HG02885 (cell line): ENCODE results near the gene RSU1.
"Not testable (repeated sequence)": the region's sequence is repeated elsewhere in the genome, so short reads cannot be mapped to it uniquely, and the experiment has no call there.

Experiments
- ATAC-seq: cut with Tn5 transposase; IDR thresholded peaks from one replicate; pipeline ENCODE4 v1.9.1; 2021; ENCODE audit warnings: mild to moderate bottlenecking; ENCODE audit not compliant: unreplicated experiment, poor library complexity

RSU1 gene

DNA sequence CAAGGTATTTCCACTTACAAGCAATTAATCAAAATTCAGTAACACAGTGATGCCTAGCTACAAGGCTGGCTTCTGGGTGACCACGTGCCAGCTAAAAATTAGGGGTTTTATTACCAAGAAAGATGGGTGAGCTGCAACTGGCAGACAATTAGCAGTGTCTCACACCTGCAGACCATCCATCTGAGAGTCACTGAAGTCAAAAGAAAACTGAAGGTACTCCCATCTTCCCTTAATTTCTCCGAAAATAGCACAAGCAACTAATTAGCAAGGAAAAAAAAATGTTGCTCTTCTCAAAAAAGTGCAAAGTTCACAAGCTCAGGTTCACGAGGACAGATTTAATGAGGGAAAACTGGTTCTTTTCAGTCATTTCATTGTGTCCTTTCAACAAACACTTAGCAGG is 28.4 kb downstream of the RSU1 start:
- no peak for ATAC-seq

DNA sequence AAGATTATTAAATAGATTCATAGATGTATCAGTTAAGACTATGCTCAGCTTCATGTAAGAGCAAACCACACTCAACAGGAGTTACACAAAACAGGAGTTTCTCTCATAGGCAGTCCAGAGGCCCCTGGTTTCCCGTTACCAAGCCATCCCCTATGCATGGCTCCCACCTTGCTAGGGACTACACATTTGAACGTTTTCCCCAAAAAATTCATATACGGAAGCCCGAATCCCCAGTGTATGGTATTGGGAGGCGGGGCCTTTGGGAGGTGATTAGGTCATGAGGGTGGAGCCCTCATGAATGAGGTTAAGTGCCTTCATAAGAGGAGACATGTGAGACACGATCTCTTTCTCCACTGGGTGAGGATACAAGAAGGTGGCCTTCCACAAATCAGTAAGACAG is 29.1 kb downstream of the RSU1 start:
- ATAC-seq = peak; percentile 60

DNA sequence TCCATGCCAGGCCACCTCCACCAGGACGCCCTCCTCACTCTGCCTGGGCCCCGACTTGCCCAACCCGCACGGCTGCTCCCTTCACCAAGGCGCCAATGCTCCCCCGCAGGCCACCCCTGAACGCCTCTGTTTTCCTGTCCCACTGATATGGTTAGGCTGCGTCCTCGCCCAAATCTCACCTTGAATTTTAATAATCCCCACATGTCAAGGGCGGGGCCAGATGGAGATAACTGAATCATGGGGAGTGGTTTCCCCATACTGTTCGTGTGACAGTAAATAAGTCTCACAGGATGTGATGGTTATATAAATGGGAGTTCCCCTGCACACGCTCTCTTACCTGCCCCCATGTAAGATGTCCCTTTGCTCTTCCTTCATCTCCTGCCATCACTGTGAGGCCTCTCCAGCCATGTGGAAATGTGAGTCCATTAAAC is 29.8 kb downstream of the RSU1 start:
- peak; percentile 89 for ATAC-seq

DNA sequence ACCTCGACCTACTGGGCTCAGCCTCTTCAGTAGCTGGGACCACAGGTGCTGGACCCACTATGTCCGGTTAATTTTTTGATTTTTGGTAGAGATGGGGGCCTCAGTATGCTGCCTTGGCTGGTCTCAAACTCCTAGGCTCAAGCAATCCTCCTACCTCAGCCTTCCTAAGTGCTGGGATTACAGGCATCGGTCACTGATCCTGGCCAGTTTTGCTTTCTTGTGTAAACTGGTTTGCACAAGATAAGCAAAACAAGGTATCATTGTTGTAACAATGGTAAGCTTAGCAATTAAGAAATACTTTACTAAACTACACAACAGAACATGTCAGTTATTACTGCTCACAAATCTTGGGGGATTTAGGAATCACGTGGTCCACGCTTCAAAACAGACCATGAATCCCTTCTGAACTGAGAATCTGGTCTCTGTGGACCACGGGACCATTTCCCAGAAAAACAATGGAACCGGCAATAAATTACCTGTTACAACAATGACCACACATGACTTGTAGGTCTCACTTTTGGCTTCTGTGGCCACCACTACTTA is 36.8 kb downstream of the RSU1 start:
- ATAC-seq = no peak

DNA sequence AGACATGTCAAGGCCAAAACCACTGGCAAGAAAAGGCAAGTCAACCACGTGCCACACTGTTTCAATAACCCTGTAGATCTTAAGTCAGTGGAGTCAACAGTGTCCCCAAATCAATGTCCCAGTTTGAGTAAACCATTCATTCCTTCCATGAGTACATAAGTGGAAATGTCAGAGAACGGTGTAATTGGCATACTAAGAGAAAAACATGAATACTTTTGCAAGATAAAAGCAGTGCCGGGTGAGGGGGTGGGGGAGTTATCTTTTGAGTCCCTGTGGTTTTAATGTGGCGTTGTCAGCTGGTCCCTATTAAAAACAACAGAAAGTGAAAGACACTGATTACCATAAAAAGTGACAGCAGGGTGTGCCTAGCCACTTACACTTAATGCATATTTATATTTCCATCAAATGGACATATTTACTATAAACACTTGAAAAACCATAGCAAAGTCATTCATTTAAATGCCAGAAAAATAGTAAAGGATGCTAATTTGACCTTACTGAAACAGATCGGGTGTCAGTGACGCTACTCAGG is 37.8 kb downstream of the RSU1 start:
- peak; percentile 93 for ATAC-seq

DNA sequence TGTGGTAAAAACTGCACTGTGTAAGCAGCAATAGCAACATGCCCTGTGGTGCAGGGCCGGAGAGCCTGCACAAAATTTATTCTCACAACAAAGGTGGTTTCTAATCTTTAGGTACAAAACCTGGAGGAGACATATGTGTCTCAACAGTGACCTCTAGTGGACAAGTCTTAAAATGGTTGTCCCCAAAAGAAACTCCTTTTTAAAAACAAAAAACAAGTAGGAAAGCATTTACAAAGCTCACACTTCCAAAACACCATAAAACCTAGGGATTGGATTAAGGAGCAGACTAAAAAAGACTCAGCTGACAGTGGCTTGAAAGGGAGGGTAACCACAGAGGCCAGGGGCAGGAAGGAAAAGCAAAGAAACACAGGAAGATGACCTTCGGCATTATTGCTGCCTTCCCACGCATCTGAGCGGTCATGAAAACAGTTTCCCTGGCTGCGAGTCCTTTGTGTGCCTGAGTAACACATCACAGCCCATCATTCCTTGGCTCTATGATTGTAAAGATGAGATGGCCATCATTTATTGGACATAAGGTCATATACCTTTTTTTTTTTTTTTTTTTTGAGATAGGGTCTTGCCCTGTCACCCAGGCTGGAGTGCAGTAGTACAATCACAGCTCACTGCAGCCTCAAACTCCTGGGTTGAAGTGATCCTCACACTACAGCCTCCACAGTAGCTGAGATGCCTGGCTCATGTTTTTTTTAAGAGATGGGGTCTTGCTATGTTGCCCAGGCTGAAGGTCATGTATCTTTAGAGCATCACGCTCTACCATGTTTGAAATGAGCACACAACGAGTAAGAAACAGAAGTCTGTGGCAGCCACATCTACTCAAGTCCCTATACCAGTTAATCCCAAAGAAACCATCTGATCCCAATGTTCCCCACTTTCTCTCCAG is 39.5 kb downstream of the RSU1 start:
- ATAC-seq = peak; percentile 43

DNA sequence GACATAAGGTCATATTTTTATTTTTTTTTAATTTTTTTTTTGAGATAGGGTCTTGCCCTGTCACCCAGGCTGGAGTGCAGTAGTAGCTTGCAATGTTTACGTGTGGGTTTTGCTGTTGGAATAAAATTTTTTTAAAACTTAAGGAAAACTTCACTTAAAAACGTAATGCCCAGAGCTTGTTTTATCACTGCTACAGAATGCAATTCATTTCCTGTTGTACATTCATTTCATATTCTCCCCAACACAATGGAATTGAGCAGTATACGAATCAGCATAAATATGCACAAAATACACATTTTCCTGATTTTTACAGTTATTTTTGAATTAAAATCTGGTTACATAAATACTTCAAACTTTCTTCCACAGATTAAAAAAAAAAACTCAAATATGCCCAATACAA is 40.3 kb downstream of the RSU1 start:
- ATAC-seq = no peak

DNA sequence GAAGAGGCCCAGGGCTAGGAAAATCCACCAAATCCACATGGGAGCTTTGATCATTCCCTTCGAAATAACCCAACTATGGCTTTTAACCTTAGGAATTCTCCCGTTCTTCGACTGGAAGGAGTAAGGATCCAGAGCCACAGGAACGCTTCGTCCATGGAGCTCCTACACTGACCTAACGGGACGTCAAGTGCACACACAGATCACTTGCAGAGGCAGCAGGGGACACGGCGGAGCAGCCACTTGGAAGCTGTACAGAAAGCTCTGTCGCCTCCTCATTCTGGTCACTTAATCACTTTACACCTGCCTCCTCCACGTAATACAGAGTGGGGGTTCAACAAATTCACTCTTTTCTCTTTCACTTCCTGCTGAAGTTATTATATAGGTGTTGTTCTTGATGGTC is 43.9 kb downstream of the RSU1 start:
- ATAC-seq = no peak

DNA sequence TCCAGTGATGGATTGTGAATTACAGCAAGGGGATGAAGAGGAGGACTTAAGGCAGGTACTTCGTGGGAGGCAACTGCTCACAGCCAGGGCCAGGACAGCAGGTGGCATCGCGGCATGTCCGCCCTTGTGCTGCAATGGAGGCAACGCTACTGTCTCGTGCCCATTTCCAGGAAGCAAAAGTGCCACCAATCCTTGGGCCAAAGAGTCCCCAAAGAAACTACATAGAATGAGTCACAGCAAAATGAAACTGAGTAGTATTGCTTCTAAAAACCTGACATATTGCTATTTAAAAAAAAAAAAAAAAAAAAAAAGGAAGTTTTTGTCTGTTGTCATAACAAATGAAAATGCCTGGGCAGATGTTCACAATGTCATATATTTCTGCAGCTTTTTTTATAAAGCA is 46.6 kb downstream of the RSU1 start:
- peak; percentile 58 for ATAC-seq

DNA sequence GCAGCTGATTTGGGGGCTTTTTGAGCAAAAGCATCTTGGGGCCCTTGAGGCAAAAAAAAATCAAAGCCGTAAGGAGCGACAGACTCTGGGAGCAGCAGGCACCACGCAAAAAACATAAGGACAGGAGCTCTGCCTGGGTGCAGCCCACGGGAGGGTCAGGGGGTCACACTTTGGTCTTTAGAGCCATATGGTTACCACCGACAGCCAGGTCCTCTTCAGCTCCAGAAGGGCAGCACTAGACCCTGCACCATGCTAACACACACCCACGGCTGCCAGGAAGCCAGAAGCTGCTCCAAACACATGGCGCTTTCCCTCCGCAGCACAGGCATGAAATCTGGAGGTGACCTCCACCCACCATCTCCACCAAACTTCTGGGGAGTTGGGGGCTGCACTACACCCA is 47.1 kb downstream of the RSU1 start:
- ATAC-seq = no peak

DNA sequence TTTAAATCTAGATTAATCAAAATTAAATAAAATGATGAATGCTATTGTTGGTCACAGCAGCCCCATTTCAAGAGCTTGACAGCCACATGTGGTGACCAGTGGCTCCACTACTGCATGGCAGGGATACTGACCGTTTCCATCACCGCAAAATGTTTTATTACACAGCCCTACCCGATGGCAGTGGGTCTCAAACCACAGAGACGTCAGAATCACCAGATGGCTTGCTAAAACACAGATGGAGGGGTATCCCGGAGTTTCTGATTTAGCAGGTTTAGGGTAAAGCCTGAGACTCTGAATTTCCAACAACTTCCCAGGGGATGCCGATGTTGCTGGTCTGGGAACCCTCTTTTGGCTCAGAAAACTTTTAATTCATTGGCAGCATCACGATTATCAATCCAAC is 47.9 kb downstream of the RSU1 start:
- no peak for ATAC-seq

DNA sequence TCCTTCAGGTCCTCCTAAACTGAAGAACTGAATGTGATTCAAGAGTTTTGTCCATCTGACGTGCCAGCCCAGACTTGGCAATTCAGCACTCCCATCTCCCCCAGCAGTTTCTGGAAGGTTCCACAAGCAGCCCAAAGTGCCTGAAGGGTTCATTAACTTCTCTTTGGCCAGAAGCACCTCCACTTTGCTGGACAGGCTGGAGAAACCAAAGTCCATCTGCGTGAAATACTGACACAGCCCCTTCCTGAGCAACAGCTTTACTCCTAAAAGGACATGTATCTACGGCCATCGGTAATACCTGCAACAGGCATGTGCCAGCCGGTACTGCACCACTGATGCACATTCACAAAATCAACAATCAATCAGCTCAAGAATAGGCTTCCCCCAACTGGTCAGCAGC is 48.5 kb downstream of the RSU1 start:
- ATAC-seq = no peak

DNA sequence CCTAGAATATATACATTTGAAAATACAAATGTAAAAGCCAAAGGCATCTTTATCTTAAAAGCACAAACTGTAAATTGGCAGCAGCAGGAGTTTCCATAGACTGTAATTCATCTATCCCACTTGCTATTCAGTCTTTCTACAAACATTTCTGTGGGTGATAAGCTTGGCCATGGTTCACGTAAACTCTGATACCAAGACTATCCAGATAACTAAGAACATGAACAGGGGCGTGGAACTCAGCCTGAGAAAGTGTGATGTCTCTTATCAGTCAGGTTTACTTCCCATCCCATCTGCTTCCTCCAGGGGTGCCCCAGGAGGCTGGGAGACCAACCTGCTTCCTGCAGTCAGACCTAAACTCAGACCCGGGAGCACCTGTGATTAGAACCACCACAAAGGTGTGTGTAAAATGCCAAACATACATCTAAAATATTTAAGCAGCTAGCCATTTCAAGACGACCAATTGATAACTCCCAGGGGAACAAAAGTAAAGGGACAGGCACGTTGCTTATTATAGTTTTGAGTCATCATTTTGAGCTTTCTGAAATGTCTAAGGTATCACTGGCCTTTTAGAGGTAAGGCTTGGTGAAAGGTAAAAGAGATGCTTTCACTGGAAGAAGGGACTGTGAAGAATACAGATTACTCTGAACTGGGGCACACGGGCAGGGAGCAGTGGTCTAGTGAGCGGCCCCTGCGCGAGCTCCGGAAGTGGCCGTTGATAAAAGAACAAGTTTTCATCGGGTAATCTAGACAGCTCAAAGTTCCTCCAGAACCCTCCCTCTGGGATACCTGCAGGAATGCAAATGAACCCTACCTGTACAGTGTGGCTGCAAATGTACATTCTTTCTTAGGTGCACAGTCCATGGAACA is 51.5 kb downstream of the RSU1 start:
- ATAC-seq = peak; percentile 75

DNA sequence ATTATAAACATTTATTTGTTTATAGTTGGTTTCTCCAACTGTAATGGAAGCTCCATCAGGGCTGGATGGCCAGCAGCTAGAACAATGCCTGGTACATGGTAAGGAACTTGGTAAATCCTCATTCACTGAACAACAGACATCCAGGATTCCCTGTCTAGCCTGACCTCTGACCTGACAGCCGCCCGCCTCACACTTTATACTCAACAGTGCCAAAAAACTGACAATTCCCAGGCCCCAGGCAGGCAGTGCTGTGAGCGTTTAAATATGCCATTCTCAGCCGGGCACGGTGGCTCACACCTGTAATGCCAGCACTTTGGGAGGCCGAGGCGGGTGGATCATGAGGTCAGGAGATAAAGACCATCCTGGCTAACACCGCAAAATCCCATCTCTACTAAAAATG is 55.9 kb downstream of the RSU1 start:
- ATAC-seq = no peak

DNA sequence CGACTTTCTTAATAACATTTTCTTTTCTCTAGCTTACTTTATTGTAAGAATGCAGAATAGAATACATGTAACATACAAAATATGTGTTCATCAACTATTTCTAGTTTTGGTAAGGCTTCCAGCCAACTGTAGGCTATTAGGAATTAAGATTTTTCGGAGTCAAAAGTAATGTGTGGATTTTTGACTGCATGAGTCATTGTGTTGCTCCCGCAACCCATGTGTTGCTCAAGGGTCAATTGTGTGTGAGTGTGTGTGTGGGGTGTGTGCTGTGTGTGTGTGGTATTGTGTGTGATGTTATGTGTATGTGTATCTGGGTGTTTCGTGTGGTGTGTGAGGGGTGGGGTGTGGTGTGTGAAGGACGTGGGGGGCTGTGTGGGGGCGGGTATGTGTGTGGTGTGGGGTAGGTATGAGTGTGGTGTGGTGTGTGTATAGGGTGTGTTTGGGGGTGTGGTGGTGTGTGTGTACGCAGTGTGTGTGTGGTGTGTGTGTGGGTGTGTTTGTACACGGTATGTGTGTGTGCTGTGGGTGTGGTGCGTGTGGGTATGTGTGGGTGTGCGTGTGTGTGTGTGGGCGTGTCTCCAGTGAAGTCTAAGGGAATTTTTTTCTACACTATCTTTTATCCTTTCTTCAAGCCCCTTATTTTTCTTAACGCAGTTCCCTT is 60.5 kb downstream of the RSU1 start:
- no peak for ATAC-seq

DNA sequence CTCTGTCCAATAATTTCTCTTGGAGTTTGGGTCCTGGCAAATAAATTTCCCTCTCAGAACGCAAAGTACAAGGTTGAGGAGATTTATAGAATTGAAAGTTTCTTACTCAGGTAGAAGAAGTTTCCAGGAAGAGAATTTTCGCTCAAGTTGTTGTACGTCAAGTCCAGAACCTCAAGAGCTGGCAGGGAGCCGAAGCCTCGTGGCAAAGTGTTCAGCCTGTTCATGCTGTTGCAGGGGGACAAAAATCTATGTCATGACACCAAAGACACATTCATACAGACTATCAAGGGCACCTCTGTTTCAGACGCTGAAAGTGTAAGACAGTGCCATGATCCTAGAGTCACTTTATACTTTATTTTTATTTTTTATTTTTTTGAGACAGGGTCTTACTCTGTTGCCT is 62.5 kb downstream of the RSU1 start:
- no peak for ATAC-seq

DNA sequence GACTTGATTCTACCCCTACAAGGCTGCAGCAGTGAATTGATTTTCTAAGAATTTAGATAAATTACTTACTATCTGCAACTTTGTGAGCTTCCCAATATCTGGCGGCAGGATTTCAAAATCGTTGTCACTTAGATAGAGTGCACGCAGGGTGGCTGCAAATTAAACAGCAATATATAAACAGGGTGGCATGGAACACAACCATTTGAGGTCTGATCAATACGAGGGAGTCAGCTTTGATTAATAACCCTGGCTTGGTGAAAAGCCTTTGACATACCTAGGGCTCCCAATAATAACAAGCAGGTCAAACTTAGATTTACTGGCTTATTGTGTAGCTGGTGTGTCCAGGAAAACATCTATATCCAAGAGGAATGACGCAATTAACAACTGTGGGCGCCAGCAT is 64.4 kb downstream of the RSU1 start:
- not testable (repeated sequence) for ATAC-seq

DNA sequence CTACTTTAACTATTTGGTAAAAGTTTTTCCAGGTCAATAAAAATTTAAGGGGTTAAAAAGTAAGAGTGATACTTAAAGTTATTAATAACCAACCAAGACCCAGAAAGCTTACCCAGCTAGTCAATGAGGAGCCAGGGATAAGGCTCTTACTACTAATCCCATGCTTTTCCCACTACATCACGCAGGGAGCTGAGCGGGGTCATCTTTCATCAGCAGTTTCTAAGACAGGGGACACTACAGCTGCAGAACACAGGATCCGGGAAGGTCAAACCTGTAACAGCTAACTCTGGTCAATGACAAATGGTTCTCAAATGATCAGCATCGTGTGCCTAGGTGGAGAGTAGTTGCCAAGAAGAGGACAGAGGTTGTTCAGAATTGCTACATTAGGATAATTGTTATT is 65.1 kb downstream of the RSU1 start:
- no peak for ATAC-seq

DNA sequence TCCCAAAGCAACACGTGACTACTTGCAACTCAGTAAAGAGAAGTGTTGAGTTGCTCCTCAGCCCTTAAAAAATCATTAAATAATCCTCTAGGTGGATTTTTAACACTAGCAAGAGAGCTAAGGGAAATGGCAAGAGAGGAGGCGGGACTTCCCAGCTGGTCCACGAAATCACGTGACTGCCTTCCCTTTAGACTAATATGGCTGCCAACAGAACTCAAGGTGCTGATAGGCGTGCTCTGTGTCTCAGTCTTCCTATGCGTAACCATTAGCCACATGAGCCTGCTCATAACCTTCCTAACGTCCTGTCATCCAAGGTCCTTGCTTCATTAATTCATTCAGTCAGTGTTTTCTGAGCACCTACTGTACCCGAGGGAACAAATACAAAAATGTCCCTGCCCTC is 66.0 kb downstream of the RSU1 start:
- ATAC-seq = no peak

DNA sequence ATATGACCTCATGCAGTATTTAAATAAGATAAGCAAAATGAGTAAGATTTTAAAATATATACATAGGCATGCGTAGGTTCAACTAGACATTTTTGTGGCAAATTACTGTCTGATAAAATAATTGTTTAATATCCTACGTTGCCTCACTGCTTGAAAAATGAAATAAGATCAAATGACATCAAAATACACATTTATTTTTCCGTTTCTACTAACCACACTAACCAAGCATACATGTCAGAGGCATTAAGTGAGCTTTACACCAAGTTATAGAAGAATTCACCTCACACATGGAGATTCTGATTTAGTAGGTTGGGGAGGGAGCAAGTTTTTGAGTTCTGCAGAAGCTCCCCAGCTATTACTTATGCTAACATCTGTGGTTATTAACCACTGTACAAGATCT is 66.8 kb downstream of the RSU1 start:
- no peak for ATAC-seq
